GM10248 (cell line): ENCODE data around the gene MTM1.

Experiments
- CTCF ChIA-PET: fragments of 300-600 bp; sonication (Branson Sonifier 250); formaldehyde crosslinking; extraction: SDS; loops from one replicate; lab custom pipeline; 2021; ENCODE audit warnings: antibody characterized with exemption; lab: Yijun Ruan, JAX
- POLR2A ChIA-PET: fragments of 350-650 bp; sonication (Branson Sonifier 250); formaldehyde crosslinking; extraction: SDS; loops from one replicate; lab custom pipeline; 2020; ENCODE audit warnings: antibody characterized with exemption; lab: Yijun Ruan, JAX
- DNase-seq: peaks from one replicate; pipeline ENCODE4 v3.0.0; 2012; ENCODE audit errors: extremely low spot score
- CTCF ChIP-seq: IDR thresholded peaks from 2 replicates; pipeline ENCODE4 v1.5.1; 2012; ENCODE audit warnings: mild to moderate bottlenecking, low read depth; ENCODE audit errors: extremely low read depth, missing control alignments, control extremely low read depth

Gene MTM1

DNA sequence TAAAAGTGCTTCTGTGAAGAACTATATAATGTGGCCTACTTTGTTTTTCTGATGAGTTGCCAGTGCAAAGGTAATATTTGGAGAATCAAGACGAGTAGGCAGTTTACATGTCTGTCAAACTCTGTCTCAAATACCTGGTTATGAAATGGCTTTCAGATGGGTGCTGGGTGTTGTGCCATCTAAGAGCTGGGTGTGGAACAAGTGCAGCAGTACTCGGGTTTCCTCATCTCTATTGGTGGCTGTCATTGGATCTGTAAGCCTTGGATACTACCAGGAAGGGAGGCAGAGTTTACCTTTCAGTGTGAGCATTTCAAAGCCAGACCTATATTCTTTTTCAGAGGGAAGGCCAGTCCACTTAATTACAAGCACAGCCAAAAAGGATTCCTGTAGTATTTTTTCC is 37.2 kb downstream of the MTM1 start:
- ChIA-PET POLR2A (no interaction called here), CTCF (no interaction called here)
- DNase-seq = no peak
- no peak for TF ChIP-seq CTCF

GRCh38 chrX:150607201-150607600 is 38.8 kb downstream of the MTM1 start:
- no peak for DNase-seq
- TF ChIP-seq CTCF = no peak
- ChIA-PET POLR2A (interaction anchor here (0.7 kb wide), 1 partner anchor 812 kb away, joined by 7 read pairs; no protein-coding TSS in a partner anchor), CTCF (no interaction called here)

GRCh38 chrX:150610043-150610442 is 41.6 kb downstream of the MTM1 start:
- TF ChIP-seq CTCF = no peak
- POLR2A ChIA-PET = no interaction called here
- no peak for DNase-seq
- CTCF ChIA-PET = interaction anchor here (0.7 kb wide), 1 partner anchor 11 kb away, joined by 3 read pairs; no protein-coding TSS in a partner anchor

- no peak for TF ChIP-seq CTCF
- POLR2A ChIA-PET = no interaction called here
- CTCF ChIA-PET = interaction anchor here (0.7 to 1.3 kb wide), 2 partner anchors 11 kb away, joined by 3 read pairs; no protein-coding TSS in a partner anchor
- DNase-seq = no peak
Observed at GRCh38 chrX:150610446-150610845, 42.0 kb downstream of the MTM1 start.

DNA sequence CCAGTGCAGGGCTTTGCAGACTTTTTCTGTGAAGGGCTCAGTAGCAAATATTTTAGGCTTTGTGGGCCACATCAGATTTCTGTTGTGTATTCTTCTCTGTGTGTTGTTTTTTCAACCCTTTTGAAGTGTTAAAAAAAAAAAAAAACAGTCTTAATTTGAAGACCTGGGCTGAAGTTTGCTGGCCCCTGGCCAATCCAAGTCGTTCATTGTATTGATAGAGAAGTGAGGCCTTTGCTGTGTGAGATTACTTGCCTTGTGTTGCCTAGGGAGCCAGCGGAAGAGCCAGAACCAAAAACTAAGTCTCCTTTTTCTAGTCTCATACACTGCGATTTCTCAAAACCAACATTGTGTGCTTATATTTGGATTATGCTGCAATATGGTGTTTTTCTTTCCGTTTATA is 46.9 kb downstream of the MTM1 start:
- POLR2A ChIA-PET = no interaction called here
- no peak for TF ChIP-seq CTCF

DNA sequence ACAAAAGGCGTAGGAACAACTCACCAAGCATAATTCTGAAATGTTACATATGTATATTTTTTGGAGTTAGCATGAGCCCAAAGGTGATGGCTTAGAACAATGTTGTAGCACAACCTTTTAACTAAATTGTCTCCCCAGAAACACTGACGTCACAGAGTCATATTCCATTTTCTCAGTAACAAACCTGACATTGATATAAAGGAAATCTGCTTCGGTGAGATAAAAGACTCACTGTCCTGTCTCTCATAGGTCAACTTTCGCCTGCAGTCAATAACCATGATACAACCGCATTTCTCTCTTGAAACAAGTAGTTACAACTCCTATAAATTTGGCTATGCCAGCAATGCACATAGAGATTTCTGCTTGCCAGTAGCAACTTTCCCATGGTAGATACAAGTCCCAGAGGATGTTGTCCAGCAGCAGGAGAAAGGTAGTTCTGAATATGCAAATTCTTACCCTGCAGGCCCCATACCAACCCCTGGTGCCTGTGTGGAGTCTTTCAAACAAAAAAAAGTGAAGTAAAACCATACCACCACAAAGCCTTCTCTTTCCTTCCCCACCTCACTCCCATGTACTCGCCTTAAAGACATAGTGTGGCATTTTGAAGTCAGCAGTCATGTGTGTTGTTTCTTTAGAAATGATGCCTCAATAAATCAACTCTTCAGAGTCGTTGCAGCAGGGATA is 47.9 kb downstream of the MTM1 start:
- ChIA-PET CTCF (no interaction called here), POLR2A (no interaction called here)
- no peak for TF ChIP-seq CTCF
- no peak for DNase-seq

More for the DNA sequence above, 46.9 kb downstream of the MTM1 start:
- CTCF ChIA-PET = no interaction called here
- DNase-seq = no peak
